ENCODE measurements around the gene SYT6. TPM values are rescaled to one million over a fixed set of nuclear protein-coding genes. Genes with fewer than 3 reads are reported as not detected.

SYT6 gene
- total RNA-seq, 1 experiment from 2014 or later: not detected

GRCh38 chr1:114097109-114097508, 56.6 kb downstream of the SYT6 start:
- no peak overlapping the region for H3K27ac ChIP-seq (ENCODE audit: low read length)
- BruUV-seq (replicated peaks): no TSS peak
- no peak overlapping the region for H3K4me3 ChIP-seq (ENCODE audit: low read depth in 2 of 2, low read length in 2 of 2)
- TF ChIP-seq SIN3A (IDR thresholded peaks at IDR 0.05; ENCODE audit: borderline replicate concordance, insufficient read depth, low read depth, low read length) (no peak), POLR2AphosphoS5 (IDR thresholded peaks at IDR 0.05; ENCODE audit: low read depth, low read length) (no peak), REST (IDR thresholded peaks at IDR 0.05; ENCODE audit: insufficient read depth in 1 of 2, low read depth in 2 of 2, low read length in 1 of 2) (no peak), TCF7L2 (IDR thresholded peaks at IDR 0.05; ENCODE audit: low read depth, low read length) (no peak), CTCF (IDR thresholded peaks at IDR 0.05) (no peak)
- in situ Hi-C loops (cut with HindIII; ENCODE audit: low pct_unique_long_range_greater_than_20kb, low sequenced_read_pairs): no loop called here
- ATAC-seq (no peak), DNase-seq (ENCODE audit: low read depth, low spot score) (no peak)
- no peaks in the 10 kb centered on the region; the same call in 1 of the 2 replicates for H3K27me3 ChIP-seq (ENCODE audit: control insufficient read depth, insufficient read depth, low read length)
- CTCF ChIA-PET: no interaction called here
- intact Hi-C loops (cut with micrococcal nuclease; ENCODE audit: unreplicated experiment): no loop called here
- no peaks in the 10 kb centered on the region for H3K36me3 ChIP-seq (ENCODE audit: control insufficient read depth, insufficient read depth, low read length)
- no peaks in the 10 kb centered on the region for H3K4me1 ChIP-seq (ENCODE audit: control insufficient read depth, insufficient read depth, low read length)
- H3K9me3 ChIP-seq (ENCODE audit: control insufficient read depth, insufficient read depth, low read depth, low read length): no peaks in the 10 kb centered on the region
- POLR2A ChIA-PET: no interaction called here

- Histone ChIP-seq H3K27me3 (ENCODE audit: control insufficient read depth, insufficient read depth, low read length) (peaks cover 5% of the 10 kb centered on the region; the same call in 1 of the 2 replicates), H3K9me3 (ENCODE audit: control insufficient read depth, insufficient read depth, low read depth, low read length) (no peaks in the 10 kb centered on the region), H3K4me1 (ENCODE audit: control insufficient read depth, insufficient read depth, low read length) (no peaks in the 10 kb centered on the region), H3K27ac (ENCODE audit: low read length) (no peak overlapping the region), H3K4me3 (ENCODE audit: low read depth in 2 of 2, low read length in 2 of 2) (no peak overlapping the region), H3K36me3 (ENCODE audit: control insufficient read depth, insufficient read depth, low read length) (no peaks in the 10 kb centered on the region)
- TF ChIP-seq POLR2AphosphoS5 (IDR thresholded peaks at IDR 0.05; ENCODE audit: low read depth, low read length) (no peak), TCF7L2 (IDR thresholded peaks at IDR 0.05; ENCODE audit: low read depth, low read length) (no peak)
- ChIA-PET POLR2A (no interaction called here), CTCF (no interaction called here)
- DNase-seq (ENCODE audit: low read depth, low spot score) (no peak), ATAC-seq (no peak)
- intact Hi-C loops (cut with micrococcal nuclease; ENCODE audit: unreplicated experiment) (no loop called here), in situ Hi-C loops (cut with HindIII; ENCODE audit: low pct_unique_long_range_greater_than_20kb, low sequenced_read_pairs) (no loop called here)
- no TSS peak for BruUV-seq (replicated peaks)
Measured at GRCh38 chr1:114094675-114095074, 59.0 kb downstream of the SYT6 start.

GRCh38 chr1:114094363-114094634, 59.4 kb downstream of the SYT6 start:
- ChIA-PET POLR2A (no interaction called here), CTCF (no interaction called here)
- Histone ChIP-seq H3K4me3 (ENCODE audit: low read depth in 2 of 2, low read length in 2 of 2) (no peak overlapping the region), H3K27me3 (ENCODE audit: control insufficient read depth, insufficient read depth, low read length) (peaks cover 5% of the 10 kb centered on the region; the same call in 1 of the 2 replicates), H3K27ac (ENCODE audit: low read length) (no peak overlapping the region), H3K36me3 (ENCODE audit: control insufficient read depth, insufficient read depth, low read length) (no peaks in the 10 kb centered on the region), H3K4me1 (ENCODE audit: control insufficient read depth, insufficient read depth, low read length) (no peaks in the 10 kb centered on the region), H3K9me3 (ENCODE audit: control insufficient read depth, insufficient read depth, low read depth, low read length) (no peaks in the 10 kb centered on the region)
- no peak for TF ChIP-seq REST (IDR thresholded peaks at IDR 0.05; ENCODE audit: insufficient read depth in 1 of 2, low read depth in 2 of 2, low read length in 1 of 2)
- no peak for TF ChIP-seq SIN3A (IDR thresholded peaks at IDR 0.05; ENCODE audit: borderline replicate concordance, insufficient read depth, low read depth, low read length)
- no peak for TF ChIP-seq TCF7L2 (IDR thresholded peaks at IDR 0.05; ENCODE audit: low read depth, low read length)
- no peak for TF ChIP-seq CTCF (IDR thresholded peaks at IDR 0.05)
- no peak for TF ChIP-seq POLR2AphosphoS5 (IDR thresholded peaks at IDR 0.05; ENCODE audit: low read depth, low read length)
- in situ Hi-C loops (cut with HindIII; ENCODE audit: low pct_unique_long_range_greater_than_20kb, low sequenced_read_pairs): no loop called here
- DNase-seq (ENCODE audit: low read depth, low spot score) (no peak), ATAC-seq (no peak)
- BruUV-seq (replicated peaks): no TSS peak
- intact Hi-C loops (cut with micrococcal nuclease; ENCODE audit: unreplicated experiment): no loop called here

All from Panc1 (cell line).